ENCODE data around the gene MIPOL1. TPM values are rescaled to one million over a fixed set of nuclear protein-coding genes. Genes with fewer than 3 reads are reported as not detected.

Gene MIPOL1
- total RNA-seq, 1 experiment from 2014 or later, result 15.4 TPM

GRCh38 chr14:37196604-37197420 lies 925 bp upstream of the MIPOL1 start:
- peak overlapping the region; percentile 72 to 77 for H3K4me3 ChIP-seq (replicated peaks in 1 of 2; ENCODE audit: low read depth in 1 of 2, low read length in 2 of 2)
- intact Hi-C loops (cut with micrococcal nuclease), result no loop called here
- H3K27ac ChIP-seq (ENCODE audit: low read depth, low read length), result peak overlapping the region; percentile 64
- BruUV-seq (replicated peaks), result no TSS peak
- H3K79me2 ChIP-seq (ENCODE audit: insufficient read depth, low read length), result peaks cover 8% of the 10 kb centered on the region
- H3K27me3 ChIP-seq (ENCODE audit: insufficient read depth, low read length), result no peaks in the 10 kb centered on the region
- TF ChIP-seq ELF1 (IDR thresholded peaks at IDR 0.05; ENCODE audit: borderline replicate concordance, low read depth), result no peak
- no peak for TF ChIP-seq CBX3 (IDR thresholded peaks at IDR 0.05; ENCODE audit: low read depth)
- no peak for TF ChIP-seq ZFX (IDR thresholded peaks at IDR 0.05)
- TF ChIP-seq TCF7L2 (IDR thresholded peaks at IDR 0.05; ENCODE audit: borderline replicate concordance, extremely low read depth, insufficient read depth, insufficient read length), result no peak
- no peak for TF ChIP-seq REST (IDR thresholded peaks at IDR 0.05; ENCODE audit: low read depth)
- TF ChIP-seq ZNF274 (IDR thresholded peaks at IDR 0.05; ENCODE audit: low read depth, low read length), result no peak
- TF ChIP-seq EZH2phosphoT487 (IDR thresholded peaks at IDR 0.05; ENCODE audit: borderline replicate concordance), result no peak
- no peak for TF ChIP-seq SRF (IDR thresholded peaks at IDR 0.05; ENCODE audit: low read depth)
- no peak for TF ChIP-seq POLR2AphosphoS5 (IDR thresholded peaks at IDR 0.05; ENCODE audit: low read depth, low read length)
- H3K4me2 ChIP-seq (ENCODE audit: low read length), result peak overlapping the region; percentile 72
- no peaks in the 10 kb centered on the region for H3K9me2 ChIP-seq (ENCODE audit: insufficient read depth)
- H2AFZ ChIP-seq (ENCODE audit: low read depth, low read length, poor library complexity, severe bottlenecking), result peak overlapping the region; percentile 73
- POLR2A ChIA-PET, result interaction anchor here (0.6 kb wide), 2 partner anchors 35 to 1091 kb away, joined by 3 to 7 read pairs; no protein-coding TSS in a partner anchor
- ATAC-seq (no peak), DNase-seq (ENCODE audit: low read depth, low spot score) (no peak)
- CTCF ChIA-PET, result interaction anchor here (0.8 to 2.3 kb wide), 4 partner anchors 33 to 591 kb away, joined by 3 to 7 read pairs (median 3); no protein-coding TSS in a partner anchor
- no peaks in the 10 kb centered on the region for H3K36me3 ChIP-seq (ENCODE audit: control insufficient read depth in 1 of 2, insufficient read depth in 2 of 2, low read length in 2 of 2)
- H3K4me1 ChIP-seq (ENCODE audit: control insufficient read depth in 1 of 2, insufficient read depth in 2 of 2, low read length in 2 of 2), result peaks cover 12 to 31% of the 10 kb centered on the region in 2 experiments
- H3K9ac ChIP-seq (ENCODE audit: low read length), result peak overlapping the region; percentile 62
- RAD21 ChIA-PET (ENCODE audit: low non-redundant PET in 1 of 2, low total read pairs in 2 of 2, uncharacterized antibody in 2 of 2, unreplicated experiment in 2 of 2), result no interaction called here
- H3K9me3 ChIP-seq (ENCODE audit: control insufficient read depth in 1 of 2, insufficient read depth in 1 of 2, low read depth in 1 of 2, low read length in 2 of 2), result no peaks in the 10 kb centered on the region
- no peaks in the 10 kb centered on the region for H4K20me1 ChIP-seq (ENCODE audit: insufficient read depth)

Measured in HCT116 (cell line).